T-helper 17 cell (primary cell): ENCODE data around the gene EZH2. TPM values are rescaled to one million over a fixed set of nuclear protein-coding genes. Genes with fewer than 3 reads are reported as not detected.

Experiments
- ATAC-seq: fragments of 150-1000 bp; cut with Tn5 transposase; 2 replicates; pipeline ENCODE4 v1.10.0; 2021; ENCODE audit warnings: mild to moderate bottlenecking, moderate library complexity
- DNase-seq, 3 donors: peaks; one replicate each; pipeline versions ENCODE4 v3.0.0 to v3.0.0-alpha.2; 2020 to 2021
- H3K9me3 ChIP-seq: one replicate; pipeline ENCODE4 v1.7.0; 2013; ENCODE audit warnings: low read length, mild to moderate bottlenecking; ENCODE audit not compliant: control insufficient read depth, poor library complexity, severe bottlenecking
- H3K27ac Mint-ChIP-seq: one replicate; pipeline ENCODE4 v1.8.0; 2022; ENCODE audit warnings: mild to moderate bottlenecking, moderate library complexity, mixed read lengths
- H3K27me3 Mint-ChIP-seq: one replicate; pipeline ENCODE4 v1.8.0; 2022; ENCODE audit warnings: mixed read lengths
- H3K36me3 Mint-ChIP-seq: one replicate; pipeline ENCODE4 v1.8.0; 2022; ENCODE audit warnings: low read depth, mixed read lengths
- H3K4me1 Mint-ChIP-seq: one replicate; pipeline ENCODE4 v1.8.0; 2022; ENCODE audit warnings: mild to moderate bottlenecking, mixed read lengths
- H3K4me3 Mint-ChIP-seq: one replicate; pipeline ENCODE4 v1.8.0; 2022; ENCODE audit warnings: mild to moderate bottlenecking, moderate library complexity, mixed read lengths
- total RNA-seq, 4 donors: library from RNA in 2 of 4; stranded (reverse) in 2 of 4; gene quantifications; one replicate each; pipeline ENCODE4 v1.2.3 and lab custom pipeline; 2022 to 2026

Gene EZH2
- total RNA-seq, 2 donors from 2014 or later, result 38.4 to 43.7 TPM

- no peak for ATAC-seq
- DNase-seq, result no peak
- no peaks in the 10 kb centered on the region for H3K27me3 Mint-ChIP-seq
- H3K9me3 ChIP-seq, result no peaks in the 10 kb centered on the region
- H3K36me3 Mint-ChIP-seq, result no peaks in the 10 kb centered on the region
- H3K27ac Mint-ChIP-seq, result peak overlapping the region; percentile 39
- peaks cover 2% of the 10 kb centered on the region for H3K4me1 Mint-ChIP-seq
- peak overlapping the region; percentile 3 for H3K4me3 Mint-ChIP-seq
These were observed 77.9 kb downstream of the EZH2 start for GRCh38 chr7:148806187-148806586.

- Mint-ChIP-seq H3K36me3 (peaks cover 3% of the 10 kb centered on the region), H3K27ac (peak overlapping the region; percentile 49), H3K4me1 (no peaks in the 10 kb centered on the region), H3K4me3 (peak overlapping the region; percentile 60), H3K27me3 (no peaks in the 10 kb centered on the region)
- H3K9me3 ChIP-seq, result no peaks in the 10 kb centered on the region
- DNase-seq (no peak), ATAC-seq (no peak)
These were observed 79.5 kb downstream of the EZH2 start for GRCh38 chr7:148804343-148805235.

GRCh38 chr7:148803094-148803493 is 81.0 kb downstream of the EZH2 start:
- no peaks in the 10 kb centered on the region for H3K4me1 Mint-ChIP-seq
- ATAC-seq (no peak), DNase-seq (no peak)
- H3K27me3 Mint-ChIP-seq, result no peaks in the 10 kb centered on the region
- no peaks in the 10 kb centered on the region for H3K9me3 ChIP-seq
- H3K36me3 Mint-ChIP-seq, result peaks cover 8% of the 10 kb centered on the region
- H3K27ac Mint-ChIP-seq, result peak overlapping the region; percentile 49
- peak overlapping the region; percentile 28 for H3K4me3 Mint-ChIP-seq

DNA sequence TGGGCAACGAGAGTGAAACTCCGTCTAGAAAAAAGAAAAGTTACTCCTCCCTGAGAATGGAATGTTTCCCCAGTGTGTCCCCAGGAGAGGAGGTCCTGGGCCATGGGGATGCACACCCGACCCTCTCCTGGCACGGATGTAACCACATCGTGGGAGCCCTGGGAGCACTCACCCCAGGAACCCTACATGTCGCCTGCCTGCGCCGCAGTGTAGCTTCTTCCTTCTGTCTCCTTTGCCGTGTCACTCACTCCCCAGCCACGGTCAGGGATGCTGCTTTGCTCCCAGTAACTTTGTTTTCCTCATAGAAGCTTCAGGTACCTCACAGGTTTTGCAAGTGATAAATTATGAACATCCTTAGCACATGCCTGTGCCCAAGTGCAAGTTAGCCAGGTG is 82.0 kb downstream of the EZH2 start:
- Mint-ChIP-seq H3K27ac (no peak overlapping the region), H3K27me3 (no peaks in the 10 kb centered on the region), H3K36me3 (peaks cover 8% of the 10 kb centered on the region), H3K4me1 (no peaks in the 10 kb centered on the region), H3K4me3 (peak overlapping the region; percentile 50)
- ATAC-seq (no peak), DNase-seq (no peak)
- H3K9me3 ChIP-seq, result no peaks in the 10 kb centered on the region

- Mint-ChIP-seq H3K4me1 (no peaks in the 10 kb centered on the region), H3K27ac (peak overlapping the region; percentile 41), H3K27me3 (no peaks in the 10 kb centered on the region), H3K4me3 (no peak overlapping the region), H3K36me3 (peaks cover 8% of the 10 kb centered on the region)
- no peaks in the 10 kb centered on the region for H3K9me3 ChIP-seq
- ATAC-seq (no peak), DNase-seq (no peak)
These were observed 83.4 kb downstream of the EZH2 start for GRCh38 chr7:148800677-148801076.

- Mint-ChIP-seq H3K4me1 (no peaks in the 10 kb centered on the region), H3K36me3 (peaks cover 8% of the 10 kb centered on the region), H3K4me3 (no peak overlapping the region), H3K27ac (peak overlapping the region; percentile 41), H3K27me3 (no peaks in the 10 kb centered on the region)
- ATAC-seq (no peak), DNase-seq (no peak)
- H3K9me3 ChIP-seq, result no peaks in the 10 kb centered on the region
These were observed 84.1 kb downstream of the EZH2 start for GRCh38 chr7:148799893-148800555.

- no peaks in the 10 kb centered on the region for H3K9me3 ChIP-seq
- Mint-ChIP-seq H3K4me3 (no peak overlapping the region), H3K27me3 (no peaks in the 10 kb centered on the region), H3K36me3 (peaks cover 13% of the 10 kb centered on the region), H3K4me1 (no peaks in the 10 kb centered on the region), H3K27ac (no peak overlapping the region)
- ATAC-seq (no peak), DNase-seq (no peak)
These were observed 87.2 kb downstream of the EZH2 start for GRCh38 chr7:148796841-148797240.

DNA sequence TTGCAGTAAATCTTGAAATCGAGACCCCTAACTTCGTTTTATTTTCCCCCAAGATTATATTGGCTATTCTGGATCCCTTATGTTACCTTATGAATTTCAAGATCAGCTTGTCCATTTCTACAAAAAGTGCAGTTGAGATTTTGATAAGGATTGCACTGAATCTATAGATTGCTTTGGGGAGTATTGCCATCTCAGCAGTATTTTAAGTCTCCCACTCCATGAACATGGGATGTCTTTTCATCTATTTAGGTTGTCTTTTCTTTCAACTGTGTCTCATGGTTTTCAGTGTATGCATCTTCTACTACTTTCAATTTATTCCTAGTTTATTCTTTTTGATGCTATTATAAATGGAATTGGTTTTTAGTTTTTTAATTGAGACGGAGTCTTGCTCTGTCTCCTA is 89.6 kb downstream of the EZH2 start:
- H3K9me3 ChIP-seq, result no peaks in the 10 kb centered on the region
- peaks cover 10% of the 10 kb centered on the region for H3K36me3 Mint-ChIP-seq
- no peak overlapping the region for H3K4me3 Mint-ChIP-seq
- no peak overlapping the region for H3K27ac Mint-ChIP-seq
- ATAC-seq (no peak), DNase-seq (no peak)
- no peaks in the 10 kb centered on the region for H3K4me1 Mint-ChIP-seq
- H3K27me3 Mint-ChIP-seq, result no peaks in the 10 kb centered on the region

- Mint-ChIP-seq H3K27ac (no peak overlapping the region), H3K4me1 (no peaks in the 10 kb centered on the region)
- ATAC-seq, result no peak
These were observed 90.5 kb downstream of the EZH2 start for GRCh38 chr7:148793590-148793989.

DNA sequence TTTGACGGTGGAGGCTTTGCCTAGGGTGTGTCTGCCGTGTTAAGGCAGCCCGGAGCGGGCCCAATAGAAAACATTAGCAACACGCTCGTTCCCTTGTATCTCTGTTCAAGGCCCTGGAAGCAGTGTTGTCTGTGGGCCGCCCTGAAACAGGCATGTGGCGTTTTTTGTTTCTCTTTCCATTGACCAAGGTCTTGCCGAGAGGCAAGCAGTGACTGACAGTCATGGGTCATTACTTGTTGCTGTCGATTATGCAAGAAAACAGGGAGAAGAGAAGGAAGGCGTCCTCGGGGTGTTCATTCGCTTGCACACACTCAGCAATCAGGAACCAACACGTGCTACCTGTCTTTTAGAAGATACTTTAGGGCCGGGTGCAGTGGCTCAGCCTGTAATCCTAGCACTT is 92.5 kb downstream of the EZH2 start:
- Mint-ChIP-seq H3K4me1 (no peaks in the 10 kb centered on the region), H3K27ac (peak overlapping the region; percentile 67), H3K4me3 (no peak overlapping the region), H3K27me3 (no peaks in the 10 kb centered on the region), H3K36me3 (peaks cover 13% of the 10 kb centered on the region)
- DNase-seq (no peak), ATAC-seq (no peak)
- H3K9me3 ChIP-seq, result no peaks in the 10 kb centered on the region

More at GRCh38 chr7:148793590-148793989, 90.5 kb downstream of the EZH2 start:
- Mint-ChIP-seq H3K27me3 (no peaks in the 10 kb centered on the region), H3K36me3 (peaks cover 9% of the 10 kb centered on the region), H3K4me3 (no peak overlapping the region)
- no peaks in the 10 kb centered on the region for H3K9me3 ChIP-seq
- DNase-seq, result no peak

- no peak overlapping the region for H3K4me3 Mint-ChIP-seq
- H3K4me1 Mint-ChIP-seq, result no peaks in the 10 kb centered on the region
- no peak for DNase-seq
- H3K27ac Mint-ChIP-seq, result no peak overlapping the region
- no peaks in the 10 kb centered on the region for H3K27me3 Mint-ChIP-seq
- no peak for ATAC-seq
- H3K9me3 ChIP-seq, result no peaks in the 10 kb centered on the region
- H3K36me3 Mint-ChIP-seq, result peaks cover 13% of the 10 kb centered on the region
These were observed 93.2 kb downstream of the EZH2 start for GRCh38 chr7:148790850-148791249.

GRCh38 chr7:148790131-148790726 is 93.9 kb downstream of the EZH2 start:
- Mint-ChIP-seq H3K27me3 (no peaks in the 10 kb centered on the region), H3K4me3 (no peak overlapping the region), H3K4me1 (no peaks in the 10 kb centered on the region), H3K27ac (no peak overlapping the region), H3K36me3 (peaks cover 13% of the 10 kb centered on the region)
- no peak for ATAC-seq
- DNase-seq, result no peak
- H3K9me3 ChIP-seq, result no peaks in the 10 kb centered on the region

- no peak overlapping the region for H3K27ac Mint-ChIP-seq
- peaks cover 13% of the 10 kb centered on the region for H3K36me3 Mint-ChIP-seq
- H3K9me3 ChIP-seq, result no peaks in the 10 kb centered on the region
- H3K4me1 Mint-ChIP-seq, result no peaks in the 10 kb centered on the region
- H3K27me3 Mint-ChIP-seq, result no peaks in the 10 kb centered on the region
- no peak for ATAC-seq
- DNase-seq, result no peak
- peak overlapping the region; percentile 36 for H3K4me3 Mint-ChIP-seq
These were observed 94.9 kb downstream of the EZH2 start for GRCh38 chr7:148789220-148789619.
